Spleen (tissue), 7 donors: Measurements from ENCODE around the gene COQ6.

Experiments
- CTCF ChIP-seq, 11 experiments: fragments of 200-600 bp in 7 of 11; fragments of 450-650 bp in 4 of 11; sonication (generic) in 4 of 11; IDR thresholded peaks in 8 of 11; conservative IDR thresholded peaks in 3 of 11; 1 replicate in 7 of 11; 2 replicates in 4 of 11; pipeline versions ENCODE4 v1.4.0 to v1.8.0; 2016 to 2021; ENCODE audit warnings: antibody characterized with exemption in 11 of 11, inconsistent platforms in 4 of 11, mild to moderate bottlenecking in 1 of 11
- POLR2A ChIP-seq, 3 donors: fragments of 450-650 bp; IDR thresholded peaks; one replicate each; pipeline ENCODE4 v1.5.1; 2017; ENCODE audit warnings: antibody characterized with exemption in 3 of 3, mild to moderate bottlenecking in 1 of 3
- POLR2AphosphoS5 ChIP-seq, 3 donors: sonication (generic); formaldehyde crosslinking; IDR thresholded peaks; one replicate each; pipeline ENCODE4 v1.5.1; 2017; ENCODE audit warnings: antibody characterized with exemption in 3 of 3
- donor health status: DM: no; HTN: no; CAD: no; lungs with moderate emphysema.
- donor health status: DM: no; HTN: no; CAD: no.
- donor health status: DM: no; HTN: no; CAD: no.

GRCh38 chr14:73977896-73978295, 27.8 kb downstream of the COQ6 start:
- no peak for TF ChIP-seq POLR2A (IDR thresholded peaks at IDR 0.05)
- TF ChIP-seq CTCF (IDR thresholded peaks at IDR 0.05 in 8 of 11, conservative IDR thresholded peaks at IDR 0.05 in 3 of 11), result no peak
- no peak for TF ChIP-seq POLR2AphosphoS5 (IDR thresholded peaks at IDR 0.05)
